Esophagus squamous epithelium (tissue), 5 donors: ENCODE results near the gene SCNN1B. TPM values are rescaled to one million over a fixed set of nuclear protein-coding genes. Genes with fewer than 3 reads are reported as not detected.

Source experiments
- DNase-seq: peaks from one replicate; lab custom pipeline; 2025; lab: John Stamatoyannopoulos, UW
- H3K27ac ChIP-seq, 4 donors: fragments of 200-600 bp; sonication (generic); one replicate each; pipeline ENCODE4 v1.5.1; 2016 to 2019; ENCODE audit warnings: mild to moderate bottlenecking in 1 of 4
- H3K27me3 ChIP-seq, 4 donors: fragments of 200-600 bp; sonication (generic); 1 replicate in 3 of 4; 2 replicates in 1 of 4; pipeline versions ENCODE4 v1.5.1 to v1.6.0; 2017 to 2021; ENCODE audit warnings: antibody characterized with exemption in 1 of 4
- H3K36me3 ChIP-seq, 3 donors: fragments of 200-600 bp; sonication (generic); one replicate each; pipeline ENCODE4 v1.5.1; 2016 to 2019
- H3K4me1 ChIP-seq, 3 donors: fragments of 200-600 bp; sonication (generic); one replicate each; pipeline ENCODE4 v1.5.1; 2017 to 2019
- H3K4me3 ChIP-seq, 4 donors: fragments of 200-600 bp; sonication (generic); 1 replicate in 3 of 4; 2 replicates in 1 of 4; pipeline ENCODE4 v1.5.1; 2016 to 2019; ENCODE audit warnings: mild to moderate bottlenecking in 2 of 4, moderate library complexity in 1 of 4
- H3K9me3 ChIP-seq, 3 donors: fragments of 200-600 bp; sonication (generic); one replicate each; pipeline ENCODE4 v1.5.1; 2016 to 2019
- CTCF ChIP-seq, 6 experiments: fragments of 450-650 bp in 4 of 6; fragments of 200-600 bp in 2 of 6; sonication (generic) in 2 of 6; IDR thresholded peaks; one replicate each; pipeline ENCODE4 v1.5.1; 2016 to 2019; ENCODE audit warnings: antibody characterized with exemption in 6 of 6, mild to moderate bottlenecking in 4 of 6, moderate library complexity in 4 of 6
- POLR2A ChIP-seq, 4 donors: fragments of 450-650 bp; IDR thresholded peaks; one replicate each; pipeline ENCODE4 v1.6.1; 2017; ENCODE audit warnings: antibody characterized with exemption in 4 of 4, mild to moderate bottlenecking in 4 of 4, moderate library complexity in 3 of 4
- WGBS, 2 donors: methylation state at CpG; one replicate each; pipeline ENCODE4 v1.1.5; 2018; 5-methylcytosine and 5-hydroxymethylcytosine counted together
- intact Hi-C: fragments of 100-400 bp; cut with DNase I; formaldehyde crosslinking; loops from one replicate; pipeline ENCODE4 v1.15.0; 2022
- total RNA-seq, 4 donors: library from RNA; depleted of rRNA; stranded (reverse); fragments of >200 nt; gene quantifications; one replicate each; pipeline ENCODE4 v1.1.0, GENCODE V29; 2016
- donor health status: DM: yes; HTN: yes; CAD: no.

The SCNN1B gene
- total RNA-seq, 4 donors from 2014 or later = 24.9 to 86.8 (median 36.2) TPM

GRCh38 chr16:23323224-23324030 lies 21.3 kb downstream of the SCNN1B start:
- peaks cover 0 to 53% (median 5%) of the 10 kb centered on the region in 3 donors for H3K4me1 ChIP-seq
- intact Hi-C loops = no loop called here
- no peak overlapping the region for H3K27ac ChIP-seq
- peaks cover 0 to 8% (median 0%) of the 10 kb centered on the region in 3 donors for H3K36me3 ChIP-seq
- H3K4me3 ChIP-seq = no peak overlapping the region
- DNase-seq = no peak
- H3K27me3 ChIP-seq = no peaks in the 10 kb centered on the region
- TF ChIP-seq CTCF (IDR thresholded peaks at IDR 0.05) (no peak), POLR2A (IDR thresholded peaks at IDR 0.05) (no peak)
- no peaks in the 10 kb centered on the region for H3K9me3 ChIP-seq
- 73 to 100% methylated on average over 1 of the region's 1 CpG for WGBS, 2 donors

- no peak for DNase-seq
- intact Hi-C loops = no loop called here
- no peaks in the 10 kb centered on the region for H3K9me3 ChIP-seq
- peak overlapping the region in 2 of 4 donors; percentile 19 to 28 for H3K27ac ChIP-seq
- H3K4me1 ChIP-seq = peaks cover 0 to 40% (median 0%) of the 10 kb centered on the region in 3 donors
- no peaks in the 10 kb centered on the region for H3K27me3 ChIP-seq
- H3K4me3 ChIP-seq = no peak overlapping the region
- no peak for TF ChIP-seq POLR2A (IDR thresholded peaks at IDR 0.05)
- no peak for TF ChIP-seq CTCF (IDR thresholded peaks at IDR 0.05)
- peaks cover 0 to 16% (median 0%) of the 10 kb centered on the region in 3 donors for H3K36me3 ChIP-seq
- WGBS, 2 donors = 33 to 44% methylated on average over 1 of the region's 1 CpG
These were observed 22.6 kb downstream of the SCNN1B start for GRCh38 chr16:23324727-23325126.

GRCh38 chr16:23327836-23328235 lies 25.7 kb downstream of the SCNN1B start:
- no peak for DNase-seq
- WGBS, 2 donors = 90 to 98% methylated on average over 3 to 4 of the region's 4 CpGs
- no peak for TF ChIP-seq POLR2A (IDR thresholded peaks at IDR 0.05)
- no peak for TF ChIP-seq CTCF (IDR thresholded peaks at IDR 0.05)
- Histone ChIP-seq H3K9me3 (no peaks in the 10 kb centered on the region), H3K36me3 (peaks cover 0 to 17% (median 0%) of the 10 kb centered on the region in 3 donors), H3K27ac (no peak overlapping the region), H3K4me3 (no peak overlapping the region), H3K4me1 (peaks cover 0 to 20% (median 0%) of the 10 kb centered on the region in 3 donors), H3K27me3 (no peaks in the 10 kb centered on the region)
- intact Hi-C loops = no loop called here

GRCh38 chr16:23330161-23330560 lies 28.1 kb downstream of the SCNN1B start:
- WGBS, 2 donors = 74 to 88% methylated on average over 6 of the region's 8 CpGs
- no peak overlapping the region for H3K27ac ChIP-seq
- intact Hi-C loops = no loop called here
- no peaks in the 10 kb centered on the region for H3K27me3 ChIP-seq
- no peak for DNase-seq
- peaks cover 0 to 14% (median 8%) of the 10 kb centered on the region in 3 donors for H3K4me1 ChIP-seq
- no peaks in the 10 kb centered on the region for H3K9me3 ChIP-seq
- no peak for TF ChIP-seq CTCF (IDR thresholded peaks at IDR 0.05)
- TF ChIP-seq POLR2A (IDR thresholded peaks at IDR 0.05) = no peak
- peaks cover 0 to 14% (median 0%) of the 10 kb centered on the region in 3 donors for H3K36me3 ChIP-seq
- no peak overlapping the region for H3K4me3 ChIP-seq

- DNase-seq = no peak
- H3K36me3 ChIP-seq = peaks cover 0 to 14% (median 0%) of the 10 kb centered on the region in 3 donors
- H3K27ac ChIP-seq = no peak overlapping the region
- intact Hi-C loops = no loop called here
- H3K9me3 ChIP-seq = no peaks in the 10 kb centered on the region
- 88 to 94% methylated on average over 1 to 5 of the region's 11 CpGs for WGBS, 2 donors
- no peaks in the 10 kb centered on the region for H3K27me3 ChIP-seq
- H3K4me3 ChIP-seq = no peak overlapping the region
- H3K4me1 ChIP-seq = peaks cover 0 to 15% (median 8%) of the 10 kb centered on the region in 3 donors
- TF ChIP-seq CTCF (IDR thresholded peaks at IDR 0.05) (no peak), POLR2A (IDR thresholded peaks at IDR 0.05) (no peak)
These were observed 28.6 kb downstream of the SCNN1B start for GRCh38 chr16:23330583-23331249.
